H9 (cell line): ENCODE results near the gene EHBP1L1. TPM values are rescaled to one million over a fixed set of nuclear protein-coding genes. Genes with fewer than 3 reads are reported as not detected.

Source experiments
- DNase-seq: peaks from one replicate; pipeline ENCODE4 v3.0.0-alpha.2; 2017
- H2AFZ ChIP-seq: one replicate; pipeline ENCODE4 v1.6.1; 2013; ENCODE audit warnings: mild to moderate bottlenecking, low read length, control low read depth, moderate library complexity
- H2AK5ac ChIP-seq: 2 replicates; pipeline ENCODE4 v1.6.1; 2013; ENCODE audit warnings: low read length, control low read depth, mixed read lengths; ENCODE audit not compliant: insufficient read length
- H2BK120ac ChIP-seq: one replicate; pipeline ENCODE4 v1.6.1; 2013; ENCODE audit warnings: low read depth, mild to moderate bottlenecking, low read length, control low read depth, inconsistent platforms; ENCODE audit not compliant: poor library complexity, severe bottlenecking
- H2BK12ac ChIP-seq: 2 replicates; pipeline ENCODE4 v1.6.1; 2013; ENCODE audit warnings: low read length, control low read depth, mixed read lengths, low read depth; ENCODE audit not compliant: insufficient read length
- H2BK15ac ChIP-seq: 2 replicates; pipeline ENCODE4 v1.6.1; 2013; ENCODE audit warnings: low read depth, low read length, control low read depth
- H2BK20ac ChIP-seq: one replicate; pipeline ENCODE4 v1.6.1; 2013; ENCODE audit warnings: low read depth, mild to moderate bottlenecking, low read length, control low read depth, inconsistent platforms; ENCODE audit not compliant: poor library complexity, severe bottlenecking
- H2BK5ac ChIP-seq: 2 replicates; pipeline ENCODE4 v1.6.1; 2013; ENCODE audit warnings: low read length, control low read depth, mixed read lengths; ENCODE audit not compliant: insufficient read length
- H3K14ac ChIP-seq: 2 replicates; pipeline ENCODE4 v1.6.1; 2013; ENCODE audit warnings: low read length, control low read depth; ENCODE audit not compliant: insufficient read depth
- H3K18ac ChIP-seq: 2 replicates; pipeline ENCODE4 v1.6.1; 2013; ENCODE audit warnings: low read depth, mild to moderate bottlenecking, mixed read lengths, low read length, control low read depth; ENCODE audit not compliant: insufficient read length
- H3K23ac ChIP-seq: 2 replicates; pipeline ENCODE4 v1.6.1; 2013; ENCODE audit warnings: low read length, control low read depth, mixed read lengths, low read depth; ENCODE audit not compliant: insufficient read length
- H3K23me2 ChIP-seq: 2 replicates; pipeline ENCODE4 v1.6.1; 2013; ENCODE audit warnings: low read depth, mild to moderate bottlenecking, mixed read lengths, low read length, control low read depth; ENCODE audit not compliant: insufficient read length, poor library complexity, severe bottlenecking
- H3K27ac ChIP-seq: 2 replicates; pipeline ENCODE4 v1.5.1; 2013; ENCODE audit warnings: low read length, control low read depth, mixed read lengths, low read depth; ENCODE audit not compliant: insufficient read length
- H3K27me3 ChIP-seq: 2 replicates; pipeline ENCODE4 v1.6.1; 2013; ENCODE audit warnings: low read length, control low read depth, inconsistent platforms; ENCODE audit not compliant: insufficient read depth
- H3K4ac ChIP-seq: 2 replicates; pipeline ENCODE4 v1.6.1; 2013; ENCODE audit warnings: low read depth, mild to moderate bottlenecking, control low read depth, inconsistent platforms, low read length, moderate library complexity
- H3K4me1 ChIP-seq: 2 replicates; pipeline ENCODE4 v1.6.1; 2013; ENCODE audit warnings: low read length, control low read depth, inconsistent platforms; ENCODE audit not compliant: insufficient read depth
- H3K4me2 ChIP-seq: 2 replicates; pipeline ENCODE4 v1.6.1; 2013; ENCODE audit warnings: low read length, control low read depth, mixed read lengths; ENCODE audit not compliant: insufficient read length, insufficient read depth
- H3K56ac ChIP-seq: 2 replicates; pipeline ENCODE4 v1.6.1; 2013; ENCODE audit warnings: low read depth, mild to moderate bottlenecking, mixed read lengths, low read length, control low read depth; ENCODE audit not compliant: insufficient read length
- H3K79me1 ChIP-seq: 2 replicates; pipeline ENCODE4 v1.6.1; 2013; ENCODE audit warnings: low read depth, mild to moderate bottlenecking, moderate library complexity, low read length, control low read depth, inconsistent platforms; ENCODE audit not compliant: insufficient read depth, poor library complexity, severe bottlenecking
- H3K79me2 ChIP-seq: 2 replicates; pipeline ENCODE4 v1.6.1; 2013; ENCODE audit warnings: low read length, control low read depth, inconsistent platforms; ENCODE audit not compliant: insufficient read depth
- H3K9ac ChIP-seq: 2 replicates; pipeline ENCODE4 v1.6.1; 2013; ENCODE audit warnings: low read length, control low read depth, mixed read lengths; ENCODE audit not compliant: insufficient read length; ENCODE audit errors: extremely low read depth
- H3K9me3 ChIP-seq: one replicate; pipeline ENCODE4 v1.6.1; 2013; ENCODE audit warnings: low read depth, low read length, inconsistent platforms; ENCODE audit not compliant: control insufficient read depth
- H3T11ph ChIP-seq: one replicate; pipeline ENCODE4 v1.6.1; 2013; ENCODE audit warnings: mild to moderate bottlenecking, low read length, control low read depth, inconsistent platforms
- H4K20me1 ChIP-seq: one replicate; pipeline ENCODE4 v1.6.1; 2013; ENCODE audit not compliant: control insufficient read depth, insufficient read length, insufficient read depth
- H4K5ac ChIP-seq: 2 replicates; pipeline ENCODE4 v1.6.1; 2013; ENCODE audit warnings: low read depth, mild to moderate bottlenecking, mixed read lengths, low read length, control low read depth; ENCODE audit not compliant: insufficient read length
- H4K8ac ChIP-seq: replicated peaks from 2 replicates; pipeline ENCODE4 v1.6.1; 2013; ENCODE audit warnings: low read length, control low read depth, mixed read lengths, low read depth; ENCODE audit not compliant: insufficient read length
- H4K91ac ChIP-seq: 2 replicates; pipeline ENCODE4 v1.6.1; 2013; ENCODE audit warnings: low read depth, mild to moderate bottlenecking, moderate library complexity, mixed read lengths, low read length, control low read depth; ENCODE audit not compliant: insufficient read length
- H3K27ac Mint-ChIP-seq, 3 experiments: 2 replicates in 2 of 3; 3 replicates in 1 of 3; pipeline ENCODE4 v1.8.0; 2020 to 2021; ENCODE audit warnings: mixed read lengths in 3 of 3, mild to moderate bottlenecking in 1 of 3, moderate library complexity in 1 of 3
- H3K27me3 Mint-ChIP-seq: 2 replicates; pipeline ENCODE4 v1.8.0; 2021; ENCODE audit warnings: low read depth, mild to moderate bottlenecking, moderate library complexity, mixed read lengths
- H3K36me3 Mint-ChIP-seq, 3 experiments: 2 replicates in 2 of 3; 3 replicates in 1 of 3; pipeline ENCODE4 v1.8.0; 2020 to 2021; ENCODE audit warnings: low read depth in 3 of 3, mixed read lengths in 3 of 3; ENCODE audit not compliant: insufficient read depth in 1 of 3
- H3K4me1 Mint-ChIP-seq, 2 experiments: 2 replicates each; pipeline ENCODE4 v1.8.0; 2020; ENCODE audit warnings: mixed read lengths in 2 of 2
- H3K4me3 Mint-ChIP-seq, 2 experiments: 2 replicates in 1 of 2; 3 replicates in 1 of 2; pipeline ENCODE4 v1.8.0; 2020 to 2021; ENCODE audit warnings: mild to moderate bottlenecking in 2 of 2, mixed read lengths in 2 of 2, moderate library complexity in 1 of 2
- H3K9me3 Mint-ChIP-seq, 2 experiments: 2 replicates in 1 of 2; 3 replicates in 1 of 2; pipeline ENCODE4 v1.8.0; 2020; ENCODE audit warnings: mild to moderate bottlenecking in 2 of 2, mixed read lengths in 2 of 2, moderate library complexity in 1 of 2
- CTCF ChIP-seq: fragments of 200-600 bp; sonication (generic); conservative IDR thresholded peaks from 3 replicates; pipeline ENCODE4 v1.8.0; 2021; ENCODE audit warnings: antibody characterized with exemption, mild to moderate bottlenecking
- WGBS: extraction: QIAGEN DNeasy Blood & Tissue Kit; methylation state at CpG from one replicate; pipeline ENCODE4 v1.1.7; 2013; ENCODE audit warnings: missing lambda C conversion rate, low lambda C conversion rate, mixed read lengths; ENCODE audit not compliant: insufficient read length; ENCODE audit errors: extremely low coverage; 5-methylcytosine and 5-hydroxymethylcytosine counted together
- total RNA-seq: library from RNA; stranded (reverse); gene quantifications from 2 replicates; pipeline ENCODE4 v1.2.1, GENCODE V29; 2021

Gene EHBP1L1
- total RNA-seq, 1 experiment from 2014 or later, result 13.8 TPM

GRCh38 chr11:65588199-65589054, 12.6 kb downstream of the EHBP1L1 start:
- Histone ChIP-seq H2BK15ac (0 out of 2 replicates have a peak overlapping the region, but pooled peaks have one; percentile 2), H3K4ac (no peak overlapping the region), H4K8ac (no peak overlapping the region), H3K18ac (no peak overlapping the region), H3K56ac (no peak overlapping the region), H3K27me3 (no peaks in the 10 kb centered on the region; the same call in 1 of the 2 replicates), H3K23ac (no peak overlapping the region), H4K20me1 (no peaks in the 10 kb centered on the region), H2BK5ac (no peak overlapping the region), H3T11ph (no peak overlapping the region), H3K23me2 (no peaks in the 10 kb centered on the region), H2AFZ (no peak overlapping the region), H3K79me2 (no peaks in the 10 kb centered on the region), H3K14ac (no peak overlapping the region), H4K91ac (no peak overlapping the region), H2BK12ac (no peak overlapping the region), H2BK20ac (no peak overlapping the region), H3K9me3 (no peaks in the 10 kb centered on the region), H3K79me1 (no peaks in the 10 kb centered on the region), H3K4me2 (no peak overlapping the region), H3K9ac (no peak overlapping the region), H3K27ac (no peak overlapping the region), H2AK5ac (no peak overlapping the region), H3K4me1 (no peaks in the 10 kb centered on the region), H2BK120ac (no peak overlapping the region), H4K5ac (no peak overlapping the region)
- no peak overlapping the region for H3K4me3 Mint-ChIP-seq
- TF ChIP-seq CTCF, result peak; percentile 71
- no CpG with 5 or more reads among the region's 13 CpGs for WGBS
- H3K27me3 Mint-ChIP-seq, result peaks cover 27% of the 10 kb centered on the region
- H3K36me3 Mint-ChIP-seq, result peaks cover 0 to 4% (median 3%) of the 10 kb centered on the region in 3 experiments; a peak in 3 of 7 replicates
- H3K4me1 Mint-ChIP-seq, result peaks cover 8 to 40% of the 10 kb centered on the region in 2 experiments
- DNase-seq, result peak; percentile 84
- no peaks in the 10 kb centered on the region for H3K9me3 Mint-ChIP-seq
- no peak overlapping the region for H3K27ac Mint-ChIP-seq
